K562 (cell line): Measurements from ENCODE around the gene RIN3. TPM values are rescaled to one million over a fixed set of nuclear protein-coding genes. Genes with fewer than 3 reads are reported as not detected.

Experiments used
- ATAC-seq: fragments of 200-7000 bp; cut with Tn5 transposase; 3 replicates; pipeline ENCODE4 v1.9.1; 2020; ENCODE audit warnings: moderate library complexity
- BruUV-seq: library from RNA; stranded (reverse); fragments of 400-500 nt; replicated peaks from 2 replicates; lab custom pipeline; 2021; lab: Mats Ljungman, UMichigan
- CTCF ChIA-PET: fragments of 300-600 bp; formaldehyde crosslinking; extraction: SDS; loops from one replicate; lab custom pipeline; 2021; ENCODE audit warnings: low intra/inter-chr PET ratio; lab: Yijun Ruan, JAX
- POLR2A ChIA-PET: fragments of 300-600, 350-650 bp; sonication (Branson Sonifier 250); formaldehyde crosslinking; extraction: SDS; loops from one replicate; lab custom pipeline; 2021; ENCODE audit warnings: antibody characterized with exemption, inconsistent platforms; lab: Yijun Ruan, JAX
- DNase-seq, 4 experiments: peaks; one replicate each; pipeline versions ENCODE4 v3.0.0 to v3.0.0-alpha.2; 2011 to 2018; ENCODE audit warnings: low spot score in 3 of 4, mixed read lengths in 3 of 4; ENCODE audit errors: extremely low read depth in 1 of 4
- FAIRE-seq: peaks from 2 replicates; lab custom pipeline; 2011; peaks lifted over from hg19 to GRCh38; lab: Jason Lieb, UNC
- H2AFZ ChIP-seq: 2 replicates; pipeline ENCODE4 v1.6.0; 2011; ENCODE audit warnings: low read depth, low read length, control low read depth, inconsistent platforms
- H3K27ac ChIP-seq: fragments of 200-600 bp; 3 replicates; pipeline ENCODE4 v1.8.0; 2011; ENCODE audit warnings: low read depth, mild to moderate bottlenecking, control low read depth, inconsistent platforms, low read length, moderate library complexity, mixed read lengths; ENCODE audit errors: extremely low read depth
- H3K27me3 ChIP-seq, 2 experiments: fragments of 300-600 bp in 1 of 2; 2 replicates in 1 of 2; 3 replicates in 1 of 2; pipeline versions ENCODE4 v1.6.0 to v1.8.0; 2011; ENCODE audit warnings: inconsistent platforms in 2 of 2, low read length in 2 of 2, mild to moderate bottlenecking in 1 of 2, mixed read lengths in 1 of 2, moderate library complexity in 1 of 2; ENCODE audit not compliant: control insufficient read depth in 2 of 2, insufficient read depth in 2 of 2
- H3K36me3 ChIP-seq: fragments of 300-600 bp; 3 replicates; pipeline ENCODE4 v1.8.0; 2011; ENCODE audit warnings: mild to moderate bottlenecking, low read length, inconsistent platforms; ENCODE audit not compliant: control insufficient read depth, insufficient read depth
- H3K4me1 ChIP-seq, 2 experiments: fragments of 200-600 bp in 1 of 2; replicated peaks in 1 of 2; 2 replicates in 1 of 2; 3 replicates in 1 of 2; pipeline versions ENCODE4 v1.5.1 to v1.8.0; 2011; ENCODE audit warnings: inconsistent platforms in 2 of 2, low read length in 2 of 2, mild to moderate bottlenecking in 1 of 2, mixed read lengths in 1 of 2, moderate library complexity in 1 of 2; ENCODE audit not compliant: control insufficient read depth in 2 of 2, insufficient read depth in 2 of 2
- H3K4me2 ChIP-seq: 2 replicates; pipeline ENCODE4 v1.6.1; 2011; ENCODE audit warnings: low read length, control low read depth, inconsistent platforms, mixed read lengths; ENCODE audit not compliant: insufficient read depth
- H3K4me3 ChIP-seq: fragments of 200-600 bp; sonication (generic), shearing (Covaris generic); 2 replicates; pipeline ENCODE4 v1.5.1; 2016; ENCODE audit warnings: control low read depth, inconsistent platforms
- H3K79me2 ChIP-seq: fragments of 200-600 bp; 3 replicates; pipeline ENCODE4 v1.8.0; 2011; ENCODE audit warnings: low read length, inconsistent platforms; ENCODE audit not compliant: control insufficient read depth, insufficient read depth
- H3K9ac ChIP-seq, 2 experiments: 2 replicates each; pipeline versions ENCODE4 v1.6.0 to v1.6.1; 2011; ENCODE audit warnings: low read depth in 2 of 2, low read length in 2 of 2, control low read depth in 1 of 2, inconsistent platforms in 1 of 2, mild to moderate bottlenecking in 1 of 2, mixed read lengths in 1 of 2; ENCODE audit not compliant: insufficient read depth in 1 of 2
- H3K9me1 ChIP-seq: one replicate; pipeline ENCODE4 v1.6.0; 2011; ENCODE audit warnings: inconsistent platforms, mild to moderate bottlenecking, low read length, moderate library complexity; ENCODE audit not compliant: control insufficient read depth, insufficient read depth
- H3K9me3 ChIP-seq: replicated peaks from 2 replicates; pipeline ENCODE4 v1.5.1; 2011; ENCODE audit warnings: low read depth, low read length, inconsistent platforms; ENCODE audit not compliant: control insufficient read depth, insufficient read depth
- H4K20me1 ChIP-seq: replicated peaks from 2 replicates; pipeline ENCODE4 v1.6.1; 2011; ENCODE audit warnings: low read length, inconsistent platforms, mixed read lengths; ENCODE audit not compliant: control insufficient read depth, insufficient read depth
- ATF6 ChIP-seq: sonication (generic); formaldehyde crosslinking; IDR thresholded peaks from 2 replicates; pipeline ENCODE4 v1.4.0; 2020; ENCODE audit warnings: mild to moderate bottlenecking, missing genetic modification reagents
- CSDE1 ChIP-seq, 2 experiments: fragments of 450-650 bp; IDR thresholded peaks; 2 replicates each; pipeline ENCODE4 v1.6.1; 2016; ENCODE audit warnings: mild to moderate bottlenecking in 1 of 2
- ERF ChIP-seq: fragments of 450-650 bp; formaldehyde crosslinking; IDR thresholded peaks from 2 replicates; pipeline ENCODE4 v1.4.0; 2020; ENCODE audit warnings: mild to moderate bottlenecking, mixed read lengths
- ESRRB ChIP-seq: fragments of 250-450 bp; sonication (Bioruptor Pico); IDR thresholded peaks from 2 replicates; pipeline ENCODE4 v1.5.0; 2020; ENCODE audit warnings: mild to moderate bottlenecking, moderate library complexity, borderline replicate concordance
- HBP1 ChIP-seq: fragments of 450-650 bp; formaldehyde crosslinking; IDR thresholded peaks from 2 replicates; pipeline ENCODE4 v1.4.0; 2022; ENCODE audit warnings: missing genetic modification characterization
- MECOM ChIP-seq: fragments of 250-450 bp; sonication (Bioruptor Pico); IDR thresholded peaks from 2 replicates; pipeline ENCODE4 v1.8.0; 2022; ENCODE audit warnings: inconsistent platforms
- MTA2 ChIP-seq: fragments of 450-650 bp; IDR thresholded peaks from 2 replicates; pipeline ENCODE4 v1.6.1; 2016; ENCODE audit warnings: low read depth
- PTBP1 ChIP-seq: fragments of 200-400 bp; formaldehyde crosslinking; IDR thresholded peaks from 2 replicates; pipeline ENCODE4 v1.6.1; 2017; ENCODE audit warnings: low read depth, low read length
- WGBS: fragments of 100-300 bp; shearing (Covaris generic); methylation state at CpG from one replicate; pipeline ENCODE4 v1.1.6; 2016; ENCODE audit warnings: low coverage, mixed read lengths; ENCODE audit not compliant: insufficient coverage; ENCODE audit errors: missing lambda C conversion rate; 5-methylcytosine and 5-hydroxymethylcytosine counted together
- in situ Hi-C: fragments of 300-500 bp; cut with MboI; formaldehyde crosslinking; loops from 4 replicates; pipeline ENCODE4 v1.15.0; 2018; ENCODE audit warnings: inconsistent platforms, mixed read lengths
- intact Hi-C: fragments of 100-400 bp; cut with micrococcal nuclease; formaldehyde crosslinking; loops from 2 replicates; pipeline ENCODE4 v1.14.2; 2022
- polyA plus RNA-seq, 8 experiments: library from polyadenylated mRNA; depleted of rRNA in 4 of 8; stranded (reverse) in 5 of 8; unstranded in 3 of 8; fragments of >200 nt; fragmentation: Nextera tagmentation in 2 of 8; fragmentation: Illumina TruSeq in 1 of 8; extraction: Ambion mirVana in 2 of 8; extraction: Trizol in 1 of 8; gene quantifications; 2 replicates each; pipeline versions ENCODE4 v1.2.1 to v1.2.3, GENCODE V29; 2011 to 2014; ENCODE audit warnings: inconsistent platforms in 1 of 8, missing spikeins in 1 of 8
- total RNA-seq, 7 experiments: library from RNA; depleted of rRNA in 6 of 7; stranded (reverse); fragments of >200 nt in 6 of 7; fragmentation: Illumina TruSeq in 2 of 7; extraction: Trizol in 2 of 7; gene quantifications; 2 replicates each; pipeline versions ENCODE4 v1.2.1 to v1.2.3, GENCODE V29; 2011 to 2021; ENCODE audit warnings: low replicate concordance in 1 of 7

The RIN3 gene
- total and polyA plus RNA-seq, 9 of the 15 experiments (the other 6 are each of a cell fraction or from before 2014, with no cell fraction given), result 0.01 to 0.49 (median 0.08) TPM; not detected in 5

GRCh38 chr14:92519246-92520101 is 5.9 kb downstream of the RIN3 start:
- no peaks in the 10 kb centered on the region for H3K36me3 ChIP-seq
- POLR2A ChIA-PET, result no interaction called here
- no peak overlapping the region for H3K27ac ChIP-seq
- TF ChIP-seq ERF (CRISPR knock-in tag) (no peak), HBP1 (CRISPR knock-in tag) (no peak), MECOM (CRISPR knock-in tag) (no peak), MTA2 (no peak), CSDE1 (IDR thresholded peaks at IDR 0.05) (no peak), ATF6 (CRISPR knock-in tag) (no peak), ESRRB (CRISPR knock-in tag) (no peak), PTBP1 (no peak)
- WGBS, result 0% methylated on average over 14 of the region's 20 CpGs
- H3K9me1 ChIP-seq, result no peaks in the 10 kb centered on the region
- H3K4me2 ChIP-seq, result no peak overlapping the region
- no peaks in the 10 kb centered on the region for H4K20me1 ChIP-seq
- CTCF ChIA-PET, result no interaction called here
- no peak overlapping the region for H2AFZ ChIP-seq
- ATAC-seq, result no peak
- peaks cover 0 to 19% of the 10 kb centered on the region in 2 experiments; a peak in 2 of 5 replicates for H3K27me3 ChIP-seq
- H3K9me3 ChIP-seq, result no peaks in the 10 kb centered on the region
- DNase-seq, result no peak
- no peak overlapping the region for H3K4me3 ChIP-seq
- FAIRE-seq, result no peak
- in situ Hi-C loops, result no loop called here
- intact Hi-C loops, result no loop called here
- H3K4me1 ChIP-seq, result no peaks in the 10 kb centered on the region; a peak in 1 of 5 replicates
- no TSS peak for BruUV-seq
- H3K9ac ChIP-seq, result no peak overlapping the region
- H3K79me2 ChIP-seq, result no peaks in the 10 kb centered on the region
